Measurements from ENCODE around the gene CD300C. TPM values are rescaled to one million over a fixed set of nuclear protein-coding genes. Genes with fewer than 3 reads are reported as not detected.

CD300C gene
- total RNA-seq, 1 experiment from 2014 or later, result not detected

- Histone ChIP-seq H3K27ac (ENCODE audit: low read length) (no peak overlapping the region), H3K4me3 (ENCODE audit: low read depth in 2 of 2, low read length in 2 of 2) (no peak overlapping the region), H3K4me1 (ENCODE audit: control insufficient read depth, insufficient read depth, low read length) (no peaks in the 10 kb centered on the region), H3K9me3 (ENCODE audit: control insufficient read depth, insufficient read depth, low read depth, low read length) (no peaks in the 10 kb centered on the region), H3K27me3 (ENCODE audit: control insufficient read depth, insufficient read depth, low read length) (peaks cover 16% of the 10 kb centered on the region), H3K36me3 (ENCODE audit: control insufficient read depth, insufficient read depth, low read length) (no peaks in the 10 kb centered on the region)
- in situ Hi-C loops (cut with HindIII; ENCODE audit: low pct_unique_long_range_greater_than_20kb, low sequenced_read_pairs) (no loop called here), intact Hi-C loops (cut with micrococcal nuclease; ENCODE audit: unreplicated experiment) (no loop called here)
- ChIA-PET CTCF (no interaction called here), POLR2A (no interaction called here)
- TF ChIP-seq TCF7L2 (IDR thresholded peaks at IDR 0.05; ENCODE audit: low read depth, low read length) (no peak), POLR2AphosphoS5 (IDR thresholded peaks at IDR 0.05; ENCODE audit: low read depth, low read length) (no peak), CTCF (IDR thresholded peaks at IDR 0.05) (no peak), SIN3A (IDR thresholded peaks at IDR 0.05; ENCODE audit: borderline replicate concordance, insufficient read depth, low read depth, low read length) (no peak), REST (IDR thresholded peaks at IDR 0.05; ENCODE audit: insufficient read depth in 1 of 2, low read depth in 2 of 2, low read length in 1 of 2) (no peak)
- ATAC-seq, result no peak
- DNase-seq (ENCODE audit: low read depth, low spot score), result no peak
- BruUV-seq (replicated peaks), result no TSS peak
These were observed 20.5 kb downstream of the CD300C start for GRCh38 chr17:74525465-74525725.

- DNase-seq (ENCODE audit: low read depth, low spot score) (no peak), ATAC-seq (no peak)
- TF ChIP-seq POLR2AphosphoS5 (IDR thresholded peaks at IDR 0.05; ENCODE audit: low read depth, low read length), result no peak
- TF ChIP-seq REST (IDR thresholded peaks at IDR 0.05; ENCODE audit: insufficient read depth in 1 of 2, low read depth in 2 of 2, low read length in 1 of 2), result no peak
- TF ChIP-seq TCF7L2 (IDR thresholded peaks at IDR 0.05; ENCODE audit: low read depth, low read length), result no peak
- TF ChIP-seq CTCF (IDR thresholded peaks at IDR 0.05), result no peak
- no peak for TF ChIP-seq SIN3A (IDR thresholded peaks at IDR 0.05; ENCODE audit: borderline replicate concordance, insufficient read depth, low read depth, low read length)
- peaks cover 15% of the 10 kb centered on the region for H3K27me3 ChIP-seq (ENCODE audit: control insufficient read depth, insufficient read depth, low read length)
- intact Hi-C loops (cut with micrococcal nuclease; ENCODE audit: unreplicated experiment) (no loop called here), in situ Hi-C loops (cut with HindIII; ENCODE audit: low pct_unique_long_range_greater_than_20kb, low sequenced_read_pairs) (no loop called here)
- no peaks in the 10 kb centered on the region for H3K4me1 ChIP-seq (ENCODE audit: control insufficient read depth, insufficient read depth, low read length)
- ChIA-PET CTCF (no interaction called here), POLR2A (no interaction called here)
- H3K27ac ChIP-seq (ENCODE audit: low read length), result no peak overlapping the region
- no peaks in the 10 kb centered on the region for H3K9me3 ChIP-seq (ENCODE audit: control insufficient read depth, insufficient read depth, low read depth, low read length)
- no TSS peak for BruUV-seq (replicated peaks)
- H3K36me3 ChIP-seq (ENCODE audit: control insufficient read depth, insufficient read depth, low read length), result no peaks in the 10 kb centered on the region
- H3K4me3 ChIP-seq (ENCODE audit: low read depth in 2 of 2, low read length in 2 of 2), result no peak overlapping the region
These were observed 21.1 kb downstream of the CD300C start for GRCh38 chr17:74524653-74525464.
